ENCODE results near the gene KRT37. TPM values are rescaled to one million over a fixed set of nuclear protein-coding genes. Genes with fewer than 3 reads are reported as not detected.

KRT37 gene
- total and polyA plus RNA-seq, 3 donors from 2014 or later = not detected

GRCh38 chr17:41377546-41377945 lies 46.8 kb downstream of the KRT37 start:
- no peak for TF ChIP-seq CTCF (IDR thresholded peaks at IDR 0.05)
- TF ChIP-seq POLR2A (IDR thresholded peaks at IDR 0.05) = no peak
- Histone ChIP-seq H3K4me3 (no peak overlapping the region), H3K27ac (no peak overlapping the region), H3K4me1 (no peaks in the 10 kb centered on the region), H3K36me3 (ENCODE audit: low read depth, missing control alignments) (no peaks in the 10 kb centered on the region), H3K27me3 (no peaks in the 10 kb centered on the region), H3K9me3 (no peaks in the 10 kb centered on the region)
- no peak for DNase-seq
- intact Hi-C loops (cut with DNase I; ENCODE audit: low total_unique reads) = no loop called here
- 26 to 32% methylated on average over 2 of the region's 2 CpGs for WGBS, 2 donors

Small RNA genes lying within 50 kb of the gene (small RNA-seq; reads per million reads assigned to genes)
- 0.19 to 0.27 reads per million in 2 donors for gene RNU2-32P

Other genes with a start within 250 kb of the KRT37 start
- gene KRTAP4-2, start 246.4 kb downstream of the KRT37 start, total RNA-seq = not detected
- not detected for gene KRTAP4-2, start 246.4 kb downstream of the KRT37 start, polyA plus RNA-seq (ENCODE audit: insufficient read depth, low read depth, low replicate concordance)
- gene KRTAP4-1, start 239.7 kb downstream of the KRT37 start, total RNA-seq = not detected
- not detected for gene KRTAP4-1, start 239.7 kb downstream of the KRT37 start, polyA plus RNA-seq (ENCODE audit: insufficient read depth, low read depth, low replicate concordance)
- gene KRTAP9-1, start 234.7 kb downstream of the KRT37 start, total RNA-seq = not detected
- gene KRTAP9-1, start 234.7 kb downstream of the KRT37 start, polyA plus RNA-seq (ENCODE audit: insufficient read depth, low read depth, low replicate concordance) = not detected
- gene KRTAP9-2, start 197.9 kb downstream of the KRT37 start, total RNA-seq = not detected
- not detected for gene KRTAP9-2, start 197.9 kb downstream of the KRT37 start, polyA plus RNA-seq (ENCODE audit: insufficient read depth, low read depth, low replicate concordance)
- not detected for gene KRTAP9-3, start 192.1 kb downstream of the KRT37 start, total RNA-seq
- not detected for gene KRTAP9-3, start 192.1 kb downstream of the KRT37 start, polyA plus RNA-seq (ENCODE audit: insufficient read depth, low read depth, low replicate concordance)
- not detected for gene KRTAP9-8, start 186.6 kb downstream of the KRT37 start, total RNA-seq
- gene KRTAP9-8, start 186.6 kb downstream of the KRT37 start, polyA plus RNA-seq (ENCODE audit: insufficient read depth, low read depth, low replicate concordance) = not detected
- not detected for gene KRTAP9-4, start 174.9 kb downstream of the KRT37 start, total RNA-seq
- not detected for gene KRTAP9-4, start 174.9 kb downstream of the KRT37 start, polyA plus RNA-seq (ENCODE audit: insufficient read depth, low read depth, low replicate concordance)
- gene KRTAP9-9, start 169.2 kb downstream of the KRT37 start, total RNA-seq = not detected
- not detected for gene KRTAP9-9, start 169.2 kb downstream of the KRT37 start, polyA plus RNA-seq (ENCODE audit: insufficient read depth, low read depth, low replicate concordance)
- gene KRTAP9-6, start 159.2 kb downstream of the KRT37 start, total RNA-seq = not detected
- not detected for gene KRTAP9-6, start 159.2 kb downstream of the KRT37 start, polyA plus RNA-seq (ENCODE audit: insufficient read depth, low read depth, low replicate concordance)
- under 1 TPM in 1 of 2 donors, not detected in 1; 0.47 TPM for gene KRTAP9-7, start 148.9 kb downstream of the KRT37 start, total RNA-seq
- not detected for gene KRTAP9-7, start 148.9 kb downstream of the KRT37 start, polyA plus RNA-seq (ENCODE audit: insufficient read depth, low read depth, low replicate concordance)
- not detected for gene KRTAP29-1, start 121.7 kb downstream of the KRT37 start, total RNA-seq
- gene KRTAP29-1, start 121.7 kb downstream of the KRT37 start, polyA plus RNA-seq (ENCODE audit: insufficient read depth, low read depth, low replicate concordance) = not detected
- gene KRTAP16-1, start 115.3 kb downstream of the KRT37 start, total RNA-seq = not detected
- gene KRTAP16-1, start 115.3 kb downstream of the KRT37 start, polyA plus RNA-seq (ENCODE audit: insufficient read depth, low read depth, low replicate concordance) = not detected
- not detected for gene KRTAP17-1, start 108.9 kb downstream of the KRT37 start, total RNA-seq
- gene KRTAP17-1, start 108.9 kb downstream of the KRT37 start, polyA plus RNA-seq (ENCODE audit: insufficient read depth, low read depth, low replicate concordance) = not detected
- 1 to 10 TPM in 1 of 2 donors, under 1 TPM in 1; 0.50 to 3.1 TPM for gene KRT33A, start 73.8 kb downstream of the KRT37 start, total RNA-seq
- 2.3 TPM for gene KRT33A, start 73.8 kb downstream of the KRT37 start, polyA plus RNA-seq (ENCODE audit: insufficient read depth, low read depth, low replicate concordance)
- gene KRT33B, start 54.8 kb downstream of the KRT37 start, total RNA-seq = under 1 TPM in 1 of 2 donors, not detected in 1; 0.25 TPM
- not detected for gene KRT33B, start 54.8 kb downstream of the KRT37 start, polyA plus RNA-seq (ENCODE audit: insufficient read depth, low read depth, low replicate concordance)
- gene KRT34, start 42.3 kb downstream of the KRT37 start, total RNA-seq = under 1 TPM; 0.50 to 0.55 TPM
- 1.2 TPM for gene KRT34, start 42.3 kb downstream of the KRT37 start, polyA plus RNA-seq (ENCODE audit: insufficient read depth, low read depth, low replicate concordance)
- gene KRT31, start 27.0 kb downstream of the KRT37 start, total RNA-seq = under 1 TPM in 1 of 2 donors, not detected in 1; 0.74 TPM
- gene KRT31, start 27.0 kb downstream of the KRT37 start, polyA plus RNA-seq (ENCODE audit: insufficient read depth, low read depth, low replicate concordance) = 0.53 TPM
- gene KRT38, start 16.4 kb upstream of the KRT37 start, total RNA-seq = not detected
- gene KRT38, start 16.4 kb upstream of the KRT37 start, polyA plus RNA-seq (ENCODE audit: insufficient read depth, low read depth, low replicate concordance) = not detected
- gene KRT32, start 42.8 kb upstream of the KRT37 start, total RNA-seq = under 1 TPM in 1 of 2 donors, not detected in 1; 0.19 TPM
- not detected for gene KRT32, start 42.8 kb upstream of the KRT37 start, polyA plus RNA-seq (ENCODE audit: insufficient read depth, low read depth, low replicate concordance)
- gene KRT35, start 56.6 kb upstream of the KRT37 start, total RNA-seq = not detected
- gene KRT35, start 56.6 kb upstream of the KRT37 start, polyA plus RNA-seq (ENCODE audit: insufficient read depth, low read depth, low replicate concordance) = 0.18 TPM
- gene KRT36, start 65.3 kb upstream of the KRT37 start, total RNA-seq = under 1 TPM; 0.24 to 0.43 TPM
- gene KRT36, start 65.3 kb upstream of the KRT37 start, polyA plus RNA-seq (ENCODE audit: insufficient read depth, low read depth, low replicate concordance) = 0.24 TPM
- gene KRT13, start 81.0 kb upstream of the KRT37 start, total RNA-seq = 1 to 10 TPM; 2.4 to 7.7 TPM
- 21.4 TPM for gene KRT13, start 81.0 kb upstream of the KRT37 start, polyA plus RNA-seq (ENCODE audit: insufficient read depth, low read depth, low replicate concordance)
- gene KRT15, start 94.3 kb upstream of the KRT37 start, total RNA-seq = 10 to 100 TPM in 1 of 2 donors, 1 to 10 TPM in 1; 5.8 to 19.4 TPM
- gene KRT15, start 94.3 kb upstream of the KRT37 start, polyA plus RNA-seq (ENCODE audit: insufficient read depth, low read depth, low replicate concordance) = 21.7 TPM
- gene KRT19, start 103.7 kb upstream of the KRT37 start, total RNA-seq = 1 to 10 TPM; 3.9 to 5.5 TPM
- 49.5 TPM for gene KRT19, start 103.7 kb upstream of the KRT37 start, polyA plus RNA-seq (ENCODE audit: insufficient read depth, low read depth, low replicate concordance)
- gene KRT9, start 147.5 kb upstream of the KRT37 start, total RNA-seq = under 1 TPM in 1 of 2 donors, not detected in 1; 0.43 TPM
- 0.29 TPM for gene KRT9, start 147.5 kb upstream of the KRT37 start, polyA plus RNA-seq (ENCODE audit: insufficient read depth, low read depth, low replicate concordance)
- under 1 TPM in 1 of 2 donors, not detected in 1; 0.24 TPM for gene KRT14, start 162.3 kb upstream of the KRT37 start, total RNA-seq
- 0.37 TPM for gene KRT14, start 162.3 kb upstream of the KRT37 start, polyA plus RNA-seq (ENCODE audit: insufficient read depth, low read depth, low replicate concordance)
- not detected for gene KRT16, start 188.2 kb upstream of the KRT37 start, total RNA-seq
- gene KRT16, start 188.2 kb upstream of the KRT37 start, polyA plus RNA-seq (ENCODE audit: insufficient read depth, low read depth, low replicate concordance) = not detected
- gene KRT17, start 200.0 kb upstream of the KRT37 start, total RNA-seq = 10 to 100 TPM; 13.3 to 26.0 TPM
- 12.2 TPM for gene KRT17, start 200.0 kb upstream of the KRT37 start, polyA plus RNA-seq (ENCODE audit: insufficient read depth, low read depth, low replicate concordance)

Data from testis (tissue), 3 donors.